Activated CD8-positive, alpha-beta memory T cell treated with anti-CD3 and anti-CD28 coated beads for 48 hours (primary cell): ENCODE data around the gene ARHGEF28.

Source experiments
- DNase-seq, 3 experiments: peaks; one replicate each; pipeline ENCODE4 v3.0.0-alpha.2; 2020; ENCODE audit warnings: low read depth in 2 of 3, low spot score in 2 of 3

The ARHGEF28 gene

GRCh38 chr5:73957397-73958001, 331.5 kb downstream of the ARHGEF28 start:
- DNase-seq: no peak

GRCh38 chr5:73958037-73958436, 332.0 kb downstream of the ARHGEF28 start:
- no peak for DNase-seq

GRCh38 chr5:73960023-73960422, 334.0 kb downstream of the ARHGEF28 start:
- no peak for DNase-seq

- no peak for DNase-seq
These were observed 334.4 kb downstream of the ARHGEF28 start for GRCh38 chr5:73960426-73960825.

GRCh38 chr5:73962801-73963425, 336.9 kb downstream of the ARHGEF28 start:
- DNase-seq: no peak

- no peak for DNase-seq
These were observed 338.4 kb downstream of the ARHGEF28 start for GRCh38 chr5:73964352-73964865.

- no peak for DNase-seq
These were observed 340.5 kb downstream of the ARHGEF28 start for GRCh38 chr5:73966451-73966850.

GRCh38 chr5:73967347-73967746, 341.4 kb downstream of the ARHGEF28 start:
- DNase-seq: no peak

- DNase-seq: no peak
These were observed 342.2 kb downstream of the ARHGEF28 start for GRCh38 chr5:73968246-73968645.

GRCh38 chr5:73968729-73969128, 342.7 kb downstream of the ARHGEF28 start:
- no peak for DNase-seq

GRCh38 chr5:73969195-73970036, 343.4 kb downstream of the ARHGEF28 start:
- DNase-seq: no peak

- no peak for DNase-seq
These were observed 345.3 kb downstream of the ARHGEF28 start for GRCh38 chr5:73971326-73971725.

- DNase-seq: no peak
These were observed 347.1 kb downstream of the ARHGEF28 start for GRCh38 chr5:73973135-73973534.

GRCh38 chr5:73974871-73975360, 348.9 kb downstream of the ARHGEF28 start:
- DNase-seq: no peak

GRCh38 chr5:73975845-73976244, 349.8 kb downstream of the ARHGEF28 start:
- no peak for DNase-seq

GRCh38 chr5:73977146-73977545, 351.1 kb downstream of the ARHGEF28 start:
- DNase-seq: no peak

GRCh38 chr5:73979321-73979720, 353.3 kb downstream of the ARHGEF28 start:
- DNase-seq: no peak

GRCh38 chr5:73981704-73982103, 355.7 kb downstream of the ARHGEF28 start:
- DNase-seq: no peak

GRCh38 chr5:73983644-73984043, 357.6 kb downstream of the ARHGEF28 start:
- DNase-seq: no peak

GRCh38 chr5:73985145-73985544, 359.1 kb downstream of the ARHGEF28 start:
- no peak for DNase-seq

GRCh38 chr5:73986729-73987128, 360.7 kb downstream of the ARHGEF28 start:
- no peak for DNase-seq

GRCh38 chr5:73987915-73988314, 361.9 kb downstream of the ARHGEF28 start:
- DNase-seq: no peak
